ENCODE data around the gene MAST4.

Gene MAST4

GRCh38 chr5:67196537-67197059 lies 600.4 kb downstream of the MAST4 start, which contains the start of gene CD180:
Gene CD180 (minus strand): TSS chr5:67196799. CDS start chr5:67196641, 158 bp downstream.
- POLR2A ChIA-PET (ENCODE audit: low non-redundant PET) = no interaction called here
- H3K27ac ChIP-seq = no peak within 1 kb of the TSS
- DNase-seq (ENCODE audit: low spot score) = no peak

DNA sequence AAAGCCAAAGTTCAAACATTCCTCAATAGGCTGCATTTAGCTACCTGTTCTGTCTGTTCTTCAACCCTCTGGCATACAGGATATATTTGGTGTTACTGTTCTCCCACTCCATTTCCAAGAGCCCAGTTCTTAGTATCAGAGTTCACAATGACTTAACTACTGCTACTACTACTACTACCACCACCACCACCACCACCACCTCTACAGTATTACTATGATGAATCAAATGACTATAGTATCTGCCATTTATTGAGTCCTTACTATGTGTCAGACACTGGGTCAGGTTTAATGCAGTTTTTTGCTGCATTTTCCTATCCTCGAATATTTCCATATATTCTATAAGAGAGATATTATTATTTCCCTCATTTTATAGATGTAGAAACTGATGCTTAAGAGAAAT lies 601.3 kb downstream of the MAST4 start:
- TF ChIP-seq, protein P1, sequence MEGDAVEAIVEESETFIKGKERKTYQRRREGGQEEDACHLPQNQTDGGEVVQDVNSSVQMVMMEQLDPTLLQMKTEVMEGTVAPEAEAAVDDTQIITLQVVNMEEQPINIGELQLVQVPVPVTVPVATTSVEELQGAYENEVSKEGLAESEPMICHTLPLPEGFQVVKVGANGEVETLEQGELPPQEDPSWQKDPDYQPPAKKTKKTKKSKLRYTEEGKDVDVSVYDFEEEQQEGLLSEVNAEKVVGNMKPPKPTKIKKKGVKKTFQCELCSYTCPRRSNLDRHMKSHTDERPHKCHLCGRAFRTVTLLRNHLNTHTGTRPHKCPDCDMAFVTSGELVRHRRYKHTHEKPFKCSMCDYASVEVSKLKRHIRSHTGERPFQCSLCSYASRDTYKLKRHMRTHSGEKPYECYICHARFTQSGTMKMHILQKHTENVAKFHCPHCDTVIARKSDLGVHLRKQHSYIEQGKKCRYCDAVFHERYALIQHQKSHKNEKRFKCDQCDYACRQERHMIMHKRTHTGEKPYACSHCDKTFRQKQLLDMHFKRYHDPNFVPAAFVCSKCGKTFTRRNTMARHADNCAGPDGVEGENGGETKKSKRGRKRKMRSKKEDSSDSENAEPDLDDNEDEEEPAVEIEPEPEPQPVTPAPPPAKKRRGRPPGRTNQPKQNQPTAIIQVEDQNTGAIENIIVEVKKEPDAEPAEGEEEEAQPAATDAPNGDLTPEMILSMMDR (conservative IDR thresholded peaks at IDR 0.05; ENCODE audit: low read depth) = no peak
- DNase-seq (ENCODE audit: low spot score) = no peak
- CTCF ChIA-PET = interaction anchor here (0.7 kb wide), 1 partner anchor 1693 kb away, joined by 4 read pairs; no protein-coding TSS in a partner anchor
- POLR2A ChIA-PET (ENCODE audit: low non-redundant PET) = no interaction called here
- no peak overlapping the region for H3K27ac ChIP-seq

More at GRCh38 chr5:67196537-67197059, 600.4 kb downstream of the MAST4 start, which contains the start of gene CD180:
- TF ChIP-seq, protein P1 (conservative IDR thresholded peaks at IDR 0.05; ENCODE audit: low read depth) = no peak
- CTCF ChIA-PET = interaction anchor here (0.6 to 0.7 kb wide), 2 partner anchors 93 to 208 kb away, joined by 3 to 9 read pairs; no protein-coding TSS in a partner anchor

- DNase-seq (ENCODE audit: low spot score) = no peak
- H3K27ac ChIP-seq = no peak overlapping the region
- POLR2A ChIA-PET (ENCODE audit: low non-redundant PET) = no interaction called here
- TF ChIP-seq, protein P1 (conservative IDR thresholded peaks at IDR 0.05; ENCODE audit: low read depth) = no peak
- CTCF ChIA-PET = no interaction called here
Measured at GRCh38 chr5:67198917-67199316, 602.7 kb downstream of the MAST4 start.

DNA sequence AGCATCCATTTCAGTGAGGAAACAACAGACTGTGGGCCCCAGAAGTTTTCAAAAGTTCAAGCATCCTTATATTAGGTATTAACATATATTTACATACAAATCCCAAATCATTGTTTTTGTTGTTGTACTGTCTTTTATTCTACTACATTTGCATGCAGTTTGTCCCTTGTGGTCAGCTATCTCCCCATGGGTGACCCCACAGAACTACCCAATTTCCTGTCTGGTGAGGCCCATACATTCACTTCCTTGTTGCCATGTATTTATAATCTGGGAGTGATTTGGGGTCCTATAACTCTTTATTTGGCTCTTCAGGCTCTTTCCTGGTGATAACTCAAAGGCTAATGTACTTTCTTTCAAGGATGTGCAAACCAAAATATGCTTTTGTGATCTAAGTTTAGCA lies 603.7 kb downstream of the MAST4 start:
- TF ChIP-seq, protein P1 (conservative IDR thresholded peaks at IDR 0.05; ENCODE audit: low read depth) = no peak
- DNase-seq (ENCODE audit: low spot score) = no peak
- POLR2A ChIA-PET (ENCODE audit: low non-redundant PET) = no interaction called here
- CTCF ChIA-PET = interaction anchor here (0.7 kb wide), 1 partner anchor 157 kb away, joined by 3 read pairs; no protein-coding TSS in a partner anchor
- H3K27ac ChIP-seq = no peak overlapping the region

DNA sequence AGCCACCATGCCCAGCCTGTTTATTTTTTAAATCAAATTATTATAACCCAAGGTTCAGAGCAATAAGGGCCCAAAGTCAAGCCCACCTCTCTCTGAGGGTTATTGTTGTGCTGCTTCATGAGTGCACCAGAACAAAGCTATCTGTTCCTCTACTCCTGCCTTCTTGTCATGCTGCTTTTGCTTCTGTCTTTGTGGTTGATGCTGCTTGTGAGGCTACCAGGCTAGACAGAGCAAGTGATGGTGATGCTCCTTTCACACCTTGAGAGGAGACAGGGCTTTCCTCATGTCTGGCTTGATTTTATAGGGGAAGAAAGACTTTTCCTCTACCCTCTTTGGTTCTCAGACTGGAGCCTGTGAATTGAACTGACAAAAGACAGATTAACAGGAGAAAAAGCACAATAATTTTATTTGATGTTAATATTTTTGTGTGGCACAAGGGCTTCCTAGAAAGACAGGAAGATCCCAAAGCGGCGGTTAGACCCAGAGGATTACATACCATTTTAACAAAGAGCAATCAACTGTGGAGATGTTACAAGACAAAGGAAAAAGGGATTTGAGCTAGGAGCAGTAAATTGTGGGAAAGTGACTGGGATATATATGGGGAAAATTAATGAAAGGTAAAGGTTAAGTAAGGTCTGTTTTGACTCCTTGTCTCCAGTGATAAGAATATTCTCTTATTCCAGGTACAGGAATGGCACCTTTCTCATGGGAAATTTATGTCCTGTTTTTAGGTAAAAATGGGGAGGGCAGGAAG lies 604.8 kb downstream of the MAST4 start:
- no peak overlapping the region for H3K27ac ChIP-seq
- ChIA-PET POLR2A (ENCODE audit: low non-redundant PET) (no interaction called here), CTCF (no interaction called here)

GRCh38 chr5:67201897-67202549 lies 605.8 kb downstream of the MAST4 start:
- H3K27ac ChIP-seq = no peak overlapping the region
- DNase-seq (ENCODE audit: low spot score) = no peak
- TF ChIP-seq, protein P1 (conservative IDR thresholded peaks at IDR 0.05; ENCODE audit: low read depth) = no peak
- ChIA-PET POLR2A (ENCODE audit: low non-redundant PET) (interaction anchor here (0.7 kb wide), 1 partner anchor 651 kb away, joined by 7 read pairs; no protein-coding TSS in a partner anchor), CTCF (no interaction called here)

More for the DNA sequence above, 604.8 kb downstream of the MAST4 start:
- TF ChIP-seq, protein P1 (conservative IDR thresholded peaks at IDR 0.05; ENCODE audit: low read depth) = no peak
- no peak for DNase-seq (ENCODE audit: low spot score)

All from RWPE1 (cell line).